Nephron progenitor cell (in vitro differentiated cells): ENCODE results near the gene GSTCD.
A peak's percentile ranks its signal among the peaks of the same experiment; 100 is the strongest.

Source experiments
- DNase-seq: peaks from one replicate; pipeline ENCODE4 v3.0.0; 2021
- H3K27ac Mint-ChIP-seq: 2 replicates; pipeline ENCODE4 v1.8.0; 2021; ENCODE audit warnings: mild to moderate bottlenecking, moderate library complexity, mixed read lengths
- H3K27me3 Mint-ChIP-seq: 2 replicates; pipeline ENCODE4 v1.8.0; 2021; ENCODE audit warnings: mild to moderate bottlenecking, low read depth, mixed read lengths; ENCODE audit not compliant: poor library complexity
- H3K36me3 Mint-ChIP-seq: 2 replicates; pipeline ENCODE4 v1.8.0; 2021; ENCODE audit warnings: low read depth, mixed read lengths
- H3K4me1 Mint-ChIP-seq: 2 replicates; pipeline ENCODE4 v1.8.0; 2021; ENCODE audit warnings: mixed read lengths
- H3K4me3 Mint-ChIP-seq: 2 replicates; pipeline ENCODE4 v1.8.0; 2021; ENCODE audit warnings: mild to moderate bottlenecking, moderate library complexity, mixed read lengths
- H3K9me3 Mint-ChIP-seq: 2 replicates; pipeline ENCODE4 v1.8.0; 2021; ENCODE audit warnings: mild to moderate bottlenecking, moderate library complexity, mixed read lengths
- CTCF ChIP-seq: fragments of 200-600 bp; sonication (generic); IDR thresholded peaks from 2 replicates; pipeline ENCODE4 v1.5.0; 2021; ENCODE audit warnings: antibody characterized with exemption

GSTCD gene

GRCh38 chr4:105710678-105711077 lies 2.1 kb downstream of the GSTCD start:
- Mint-ChIP-seq H3K27ac (no peak overlapping the region), H3K4me1 (peaks cover 29% of the 10 kb centered on the region), H3K27me3 (no peaks in the 10 kb centered on the region), H3K36me3 (peaks cover 23% of the 10 kb centered on the region), H3K9me3 (peaks cover 9% of the 10 kb centered on the region), H3K4me3 (peak overlapping the region; percentile 94)
- TF ChIP-seq CTCF = no peak
- DNase-seq = no peak

- H3K36me3 Mint-ChIP-seq = peaks cover 22% of the 10 kb centered on the region
- H3K4me3 Mint-ChIP-seq = no peak overlapping the region
- no peaks in the 10 kb centered on the region for H3K27me3 Mint-ChIP-seq
- H3K27ac Mint-ChIP-seq = no peak overlapping the region
- no peak for TF ChIP-seq CTCF
- peaks cover 16% of the 10 kb centered on the region for H3K4me1 Mint-ChIP-seq
- peaks cover 7% of the 10 kb centered on the region for H3K9me3 Mint-ChIP-seq
- no peak for DNase-seq
These were observed 4.2 kb downstream of the GSTCD start for GRCh38 chr4:105712766-105713165.

GRCh38 chr4:105714071-105714521 lies 5.5 kb downstream of the GSTCD start:
- Mint-ChIP-seq H3K27me3 (no peaks in the 10 kb centered on the region), H3K4me3 (no peak overlapping the region), H3K9me3 (peaks cover 7% of the 10 kb centered on the region), H3K4me1 (peaks cover 12% of the 10 kb centered on the region), H3K36me3 (peaks cover 27% of the 10 kb centered on the region), H3K27ac (no peak overlapping the region)
- no peak for DNase-seq
- no peak for TF ChIP-seq CTCF

- Mint-ChIP-seq H3K27ac (no peak overlapping the region), H3K27me3 (no peaks in the 10 kb centered on the region), H3K9me3 (peaks cover 7% of the 10 kb centered on the region), H3K36me3 (peaks cover 34% of the 10 kb centered on the region), H3K4me1 (peaks cover 8% of the 10 kb centered on the region), H3K4me3 (no peak overlapping the region)
- no peak for TF ChIP-seq CTCF
- no peak for DNase-seq
These were observed 6.3 kb downstream of the GSTCD start for GRCh38 chr4:105714932-105715331.

GRCh38 chr4:105715692-105716278 lies 7.2 kb downstream of the GSTCD start:
- no peaks in the 10 kb centered on the region for H3K27me3 Mint-ChIP-seq
- H3K9me3 Mint-ChIP-seq = peaks cover 7% of the 10 kb centered on the region
- peaks cover 41% of the 10 kb centered on the region for H3K36me3 Mint-ChIP-seq
- peak; percentile 23 for TF ChIP-seq CTCF
- peak overlapping the region; percentile 54 for H3K27ac Mint-ChIP-seq
- peaks cover 2% of the 10 kb centered on the region for H3K4me1 Mint-ChIP-seq
- no peak overlapping the region for H3K4me3 Mint-ChIP-seq
- no peak for DNase-seq

GRCh38 chr4:105719204-105719603 lies 10.6 kb downstream of the GSTCD start:
- Mint-ChIP-seq H3K9me3 (peaks cover 7% of the 10 kb centered on the region), H3K36me3 (peaks cover 50% of the 10 kb centered on the region), H3K4me1 (no peaks in the 10 kb centered on the region)

More at GRCh38 chr4:105719204-105719603, 10.6 kb downstream of the GSTCD start:
- Mint-ChIP-seq H3K4me3 (no peak overlapping the region), H3K27ac (peak overlapping the region; percentile 22), H3K27me3 (no peaks in the 10 kb centered on the region)
- no peak for DNase-seq
- TF ChIP-seq CTCF = no peak
